Measurements from ENCODE around the gene OR52N4.

OR52N4 gene

DNA sequence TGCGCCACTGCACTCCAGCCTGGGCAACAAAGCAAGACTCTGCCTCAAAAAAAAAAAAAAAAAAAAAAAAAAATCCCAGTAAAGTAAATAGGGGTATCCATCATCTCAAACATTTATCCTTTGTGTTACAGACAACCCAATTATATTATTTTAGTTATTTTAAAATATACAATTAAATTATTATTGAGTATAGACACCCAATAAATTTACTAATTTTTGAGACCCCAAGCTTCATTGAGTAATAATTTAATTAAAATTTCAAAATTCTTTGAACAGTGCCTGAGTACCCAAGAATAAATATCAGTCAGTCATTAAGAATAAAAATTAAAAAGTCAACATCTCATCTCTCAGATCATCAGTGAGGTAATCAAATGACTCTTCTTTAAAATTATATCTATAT lies at the start of gene OR52N4:
Gene OR52N4, plus strand, starts transcription at position 301 of the 400 bp plus-strand sequence. CDS start 498 bp downstream, outside the sequence.
- peaks cover 20% of the 10 kb centered on the region for H3K27me3 ChIP-seq (ENCODE audit: insufficient read depth, low read length, poor library complexity)

DNA sequence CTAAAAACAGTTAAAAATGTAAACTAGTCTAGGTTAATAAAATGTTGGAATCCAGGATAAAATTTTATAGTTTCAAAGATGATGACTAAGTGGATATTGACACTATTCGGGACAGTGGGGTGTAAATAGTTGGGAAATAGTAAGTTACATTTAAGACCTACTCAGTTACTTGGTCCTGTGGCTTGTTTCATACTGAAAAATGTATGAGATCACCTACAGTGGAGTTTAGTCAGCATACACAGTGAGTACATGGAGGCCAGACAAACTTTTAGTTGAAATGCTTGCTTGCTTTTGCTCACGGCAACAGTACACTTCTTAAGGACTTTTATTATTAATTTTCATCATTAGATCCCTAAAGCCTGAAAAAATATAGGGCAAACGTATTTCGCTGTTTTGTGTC lies 48.4 kb upstream of the OR52N4 start:
- Histone ChIP-seq H3K79me2 (ENCODE audit: insufficient read depth, low read length) (no peaks in the 10 kb centered on the region), H3K4me3 (ENCODE audit: low read depth in 1 of 2, low read length in 2 of 2) (no peak overlapping the region), H2AFZ (ENCODE audit: low read depth, low read length) (no peak overlapping the region), H3K9me3 (ENCODE audit: insufficient read depth, low read length, severe bottlenecking) (no peaks in the 10 kb centered on the region), H3K27me3 (ENCODE audit: insufficient read depth, low read length, poor library complexity) (no peaks in the 10 kb centered on the region), H3K4me2 (ENCODE audit: insufficient read depth, low read length) (no peak overlapping the region), H3K9ac (ENCODE audit: low read depth, low read length) (no peak overlapping the region), H3K27ac (ENCODE audit: low read length) (no peak overlapping the region), H3K36me3 (ENCODE audit: insufficient read depth, low read length) (peaks cover 42% of the 10 kb centered on the region; the same call in 1 of the 2 replicates), H4K20me1 (ENCODE audit: insufficient read depth, low read length) (no peaks in the 10 kb centered on the region), H3K4me1 (ENCODE audit: insufficient read depth, low read length) (no peaks in the 10 kb centered on the region)
- ATAC-seq (ENCODE audit: insufficient read depth, low read depth) (no peak), DNase-seq (no peak)
- TF ChIP-seq, protein P1, sequence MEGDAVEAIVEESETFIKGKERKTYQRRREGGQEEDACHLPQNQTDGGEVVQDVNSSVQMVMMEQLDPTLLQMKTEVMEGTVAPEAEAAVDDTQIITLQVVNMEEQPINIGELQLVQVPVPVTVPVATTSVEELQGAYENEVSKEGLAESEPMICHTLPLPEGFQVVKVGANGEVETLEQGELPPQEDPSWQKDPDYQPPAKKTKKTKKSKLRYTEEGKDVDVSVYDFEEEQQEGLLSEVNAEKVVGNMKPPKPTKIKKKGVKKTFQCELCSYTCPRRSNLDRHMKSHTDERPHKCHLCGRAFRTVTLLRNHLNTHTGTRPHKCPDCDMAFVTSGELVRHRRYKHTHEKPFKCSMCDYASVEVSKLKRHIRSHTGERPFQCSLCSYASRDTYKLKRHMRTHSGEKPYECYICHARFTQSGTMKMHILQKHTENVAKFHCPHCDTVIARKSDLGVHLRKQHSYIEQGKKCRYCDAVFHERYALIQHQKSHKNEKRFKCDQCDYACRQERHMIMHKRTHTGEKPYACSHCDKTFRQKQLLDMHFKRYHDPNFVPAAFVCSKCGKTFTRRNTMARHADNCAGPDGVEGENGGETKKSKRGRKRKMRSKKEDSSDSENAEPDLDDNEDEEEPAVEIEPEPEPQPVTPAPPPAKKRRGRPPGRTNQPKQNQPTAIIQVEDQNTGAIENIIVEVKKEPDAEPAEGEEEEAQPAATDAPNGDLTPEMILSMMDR (IDR thresholded peaks at IDR 0.05; ENCODE audit: borderline replicate concordance, extremely low read depth, low read length, poor library complexity, severe bottlenecking) = no peak
- TF ChIP-seq EZH2 (IDR thresholded peaks at IDR 0.05; ENCODE audit: borderline replicate concordance, low read depth, low read length, severe bottlenecking) = no peak

More for the DNA sequence above, at the start of gene OR52N4:
- H3K9ac ChIP-seq (ENCODE audit: low read depth, low read length) = no peak within 1 kb of the TSS
- no peaks in the 10 kb centered on the region for H3K4me1 ChIP-seq (ENCODE audit: insufficient read depth, low read length)
- no peaks in the 10 kb centered on the region for H3K36me3 ChIP-seq (ENCODE audit: insufficient read depth, low read length)
- H3K4me3 ChIP-seq (ENCODE audit: low read depth in 1 of 2, low read length in 2 of 2) = no peak within 1 kb of the TSS
- no peak within 1 kb of the TSS for H3K27ac ChIP-seq (ENCODE audit: low read length)
- no peaks in the 10 kb centered on the region for H4K20me1 ChIP-seq (ENCODE audit: insufficient read depth, low read length)
- no peak within 1 kb of the TSS for H3K4me2 ChIP-seq (ENCODE audit: insufficient read depth, low read length)
- no peak within 1 kb of the TSS for H2AFZ ChIP-seq (ENCODE audit: low read depth, low read length)
- no peak for ATAC-seq (ENCODE audit: insufficient read depth, low read depth)
- no peak for DNase-seq
- TF ChIP-seq, protein P1 (IDR thresholded peaks at IDR 0.05; ENCODE audit: borderline replicate concordance, extremely low read depth, low read length, poor library complexity, severe bottlenecking) = no peak
- no peak for TF ChIP-seq EZH2 (IDR thresholded peaks at IDR 0.05; ENCODE audit: borderline replicate concordance, low read depth, low read length, severe bottlenecking)
- no peaks in the 10 kb centered on the region for H3K79me2 ChIP-seq (ENCODE audit: insufficient read depth, low read length)
- H3K9me3 ChIP-seq (ENCODE audit: insufficient read depth, low read length, severe bottlenecking) = no peaks in the 10 kb centered on the region

DNA sequence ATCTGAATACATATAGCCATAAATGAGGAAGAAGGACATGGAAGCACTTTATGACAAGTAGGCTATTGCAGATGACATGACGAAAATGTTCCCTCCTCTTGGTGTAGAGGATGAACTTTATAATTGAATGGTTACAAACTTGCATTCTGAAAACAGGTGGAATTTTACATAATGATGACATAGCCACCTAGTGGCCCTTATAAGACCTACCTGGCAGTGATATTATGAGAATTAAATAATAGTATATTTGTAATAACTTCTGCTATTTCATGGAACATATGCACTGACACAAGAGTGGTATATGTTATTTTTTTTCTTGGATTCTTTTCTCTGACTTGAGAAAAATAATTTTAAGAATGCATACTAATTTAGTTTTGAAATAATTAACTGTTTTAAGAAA lies 41.5 kb upstream of the OR52N4 start:
- no peaks in the 10 kb centered on the region for H3K79me2 ChIP-seq (ENCODE audit: insufficient read depth, low read length)
- no peaks in the 10 kb centered on the region for H4K20me1 ChIP-seq (ENCODE audit: insufficient read depth, low read length)
- no peak overlapping the region for H3K27ac ChIP-seq (ENCODE audit: low read length)
- DNase-seq = no peak
- H3K36me3 ChIP-seq (ENCODE audit: insufficient read depth, low read length) = peaks cover 20% of the 10 kb centered on the region; the same call in 1 of the 2 replicates
- ATAC-seq (ENCODE audit: insufficient read depth, low read depth) = 0 out of 3 replicates have a peak, but pooled peaks have one; percentile 44
- H3K9me3 ChIP-seq (ENCODE audit: insufficient read depth, low read length, severe bottlenecking) = no peaks in the 10 kb centered on the region
- no peaks in the 10 kb centered on the region for H3K27me3 ChIP-seq (ENCODE audit: insufficient read depth, low read length, poor library complexity)
- no peaks in the 10 kb centered on the region for H3K4me1 ChIP-seq (ENCODE audit: insufficient read depth, low read length)
- TF ChIP-seq EZH2 (IDR thresholded peaks at IDR 0.05; ENCODE audit: borderline replicate concordance, low read depth, low read length, severe bottlenecking) = no peak
- TF ChIP-seq, protein P1 (IDR thresholded peaks at IDR 0.05; ENCODE audit: borderline replicate concordance, extremely low read depth, low read length, poor library complexity, severe bottlenecking) = peak; percentile 61
- H2AFZ ChIP-seq (ENCODE audit: low read depth, low read length) = no peak overlapping the region
- no peak overlapping the region for H3K9ac ChIP-seq (ENCODE audit: low read depth, low read length)
- no peak overlapping the region for H3K4me3 ChIP-seq (ENCODE audit: low read depth in 1 of 2, low read length in 2 of 2)
- no peak overlapping the region for H3K4me2 ChIP-seq (ENCODE audit: insufficient read depth, low read length)
